DOHH2 (cell line): ENCODE measurements around the gene ZBTB7A.

Experiments
- CTCF ChIP-seq: fragments of 200-600 bp; sonication (generic); IDR thresholded peaks from one replicate; pipeline ENCODE4 v1.5.1; 2014; ENCODE audit warnings: antibody characterized with exemption, mild to moderate bottlenecking, low read depth, low read length; ENCODE audit not compliant: poor library complexity, severe bottlenecking
- EZH2phosphoT487 ChIP-seq: fragments of 200-600 bp; sonication (generic); IDR thresholded peaks from 2 replicates; pipeline ENCODE4 v1.6.1; 2017; ENCODE audit warnings: borderline replicate concordance, mild to moderate bottlenecking, antibody characterized with exemption, low read length, moderate library complexity, mixed read lengths

GRCh38 chr19:4051175-4052101 lies 15.3 kb downstream of the ZBTB7A start:
- TF ChIP-seq CTCF (no peak), EZH2phosphoT487 (no peak)
